Measurements from ENCODE around the gene PARD3B. TPM values are rescaled to one million over a fixed set of nuclear protein-coding genes. Genes with fewer than 3 reads are reported as not detected.

PARD3B gene
- total RNA-seq, 1 experiment from 2014 or later, result 3.9 TPM

- DNase-seq (no peak), ATAC-seq (no peak)
- Histone ChIP-seq H3K79me2 (ENCODE audit: low read length) (no peaks in the 10 kb centered on the region), H3K9ac (ENCODE audit: low read length) (no peak overlapping the region), H3F3A (ENCODE audit: low read length, unreplicated experiment) (no peaks in the 10 kb centered on the region), H3K36me3 (ENCODE audit: low read depth, low read length) (no peaks in the 10 kb centered on the region), H2AFZ (ENCODE audit: low read length) (no peak overlapping the region), H3K9me2 (replicated peaks; ENCODE audit: low read length) (no peaks in the 10 kb centered on the region), H3K27me3 (ENCODE audit: low read length) (no peaks in the 10 kb centered on the region), H3K4me1 (ENCODE audit: insufficient read depth, low read length) (no peaks in the 10 kb centered on the region), H3K4me2 (ENCODE audit: low read length) (no peak overlapping the region), H3K27ac (ENCODE audit: low read length) (no peak overlapping the region), H3K9me3 (ENCODE audit: low read length) (no peaks in the 10 kb centered on the region), H4K20me1 (ENCODE audit: low read length) (no peaks in the 10 kb centered on the region), H3K4me3 (ENCODE audit: low read length) (no peak overlapping the region)
- ChIA-PET POLR2A (ENCODE audit: unreplicated experiment) (no interaction called here), CTCF (no interaction called here)
- intact Hi-C loops (cut with micrococcal nuclease), result no loop called here
- BruUV-seq (replicated peaks), result no TSS peak
- TF ChIP-seq EZH2phosphoT487 (IDR thresholded peaks at IDR 0.05; ENCODE audit: borderline replicate concordance, low read length) (no peak), EZH2 (IDR thresholded peaks at IDR 0.05; ENCODE audit: low read length, unreplicated experiment) (no peak)
- TF ChIP-seq, protein P1, sequence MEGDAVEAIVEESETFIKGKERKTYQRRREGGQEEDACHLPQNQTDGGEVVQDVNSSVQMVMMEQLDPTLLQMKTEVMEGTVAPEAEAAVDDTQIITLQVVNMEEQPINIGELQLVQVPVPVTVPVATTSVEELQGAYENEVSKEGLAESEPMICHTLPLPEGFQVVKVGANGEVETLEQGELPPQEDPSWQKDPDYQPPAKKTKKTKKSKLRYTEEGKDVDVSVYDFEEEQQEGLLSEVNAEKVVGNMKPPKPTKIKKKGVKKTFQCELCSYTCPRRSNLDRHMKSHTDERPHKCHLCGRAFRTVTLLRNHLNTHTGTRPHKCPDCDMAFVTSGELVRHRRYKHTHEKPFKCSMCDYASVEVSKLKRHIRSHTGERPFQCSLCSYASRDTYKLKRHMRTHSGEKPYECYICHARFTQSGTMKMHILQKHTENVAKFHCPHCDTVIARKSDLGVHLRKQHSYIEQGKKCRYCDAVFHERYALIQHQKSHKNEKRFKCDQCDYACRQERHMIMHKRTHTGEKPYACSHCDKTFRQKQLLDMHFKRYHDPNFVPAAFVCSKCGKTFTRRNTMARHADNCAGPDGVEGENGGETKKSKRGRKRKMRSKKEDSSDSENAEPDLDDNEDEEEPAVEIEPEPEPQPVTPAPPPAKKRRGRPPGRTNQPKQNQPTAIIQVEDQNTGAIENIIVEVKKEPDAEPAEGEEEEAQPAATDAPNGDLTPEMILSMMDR (conservative IDR thresholded peaks at IDR 0.05; ENCODE audit: low read depth, low read length), result no peak
These were observed 375.5 kb downstream of the PARD3B start for GRCh38 chr2:204920776-204921175.

- no peaks in the 10 kb centered on the region for H3K27me3 ChIP-seq (ENCODE audit: low read length)
- BruUV-seq (replicated peaks), result no TSS peak
- H3K4me1 ChIP-seq (ENCODE audit: insufficient read depth, low read length), result no peaks in the 10 kb centered on the region
- no peak for TF ChIP-seq EZH2phosphoT487 (IDR thresholded peaks at IDR 0.05; ENCODE audit: borderline replicate concordance, low read length)
- TF ChIP-seq, protein P1 (conservative IDR thresholded peaks at IDR 0.05; ENCODE audit: low read depth, low read length), result no peak
- no peak for TF ChIP-seq EZH2 (IDR thresholded peaks at IDR 0.05; ENCODE audit: low read length, unreplicated experiment)
- CTCF ChIA-PET, result no interaction called here
- no peak for ATAC-seq
- intact Hi-C loops (cut with micrococcal nuclease), result no loop called here
- H3K9ac ChIP-seq (ENCODE audit: low read length), result no peak overlapping the region
- no peaks in the 10 kb centered on the region for H3K36me3 ChIP-seq (ENCODE audit: low read depth, low read length)
- H4K20me1 ChIP-seq (ENCODE audit: low read length), result no peaks in the 10 kb centered on the region
- no peaks in the 10 kb centered on the region for H3K9me2 ChIP-seq (replicated peaks; ENCODE audit: low read length)
- no peaks in the 10 kb centered on the region for H3F3A ChIP-seq (ENCODE audit: low read length, unreplicated experiment)
- POLR2A ChIA-PET (ENCODE audit: unreplicated experiment), result no interaction called here
- H3K27ac ChIP-seq (ENCODE audit: low read length), result no peak overlapping the region
- no peak for DNase-seq
- H2AFZ ChIP-seq (ENCODE audit: low read length), result no peak overlapping the region
- no peaks in the 10 kb centered on the region for H3K79me2 ChIP-seq (ENCODE audit: low read length)
- H3K4me2 ChIP-seq (ENCODE audit: low read length), result no peak overlapping the region
- no peak overlapping the region for H3K4me3 ChIP-seq (ENCODE audit: low read length)
- no peaks in the 10 kb centered on the region for H3K9me3 ChIP-seq (ENCODE audit: low read length)
These were observed 378.7 kb downstream of the PARD3B start for GRCh38 chr2:204923957-204924356.

DNA sequence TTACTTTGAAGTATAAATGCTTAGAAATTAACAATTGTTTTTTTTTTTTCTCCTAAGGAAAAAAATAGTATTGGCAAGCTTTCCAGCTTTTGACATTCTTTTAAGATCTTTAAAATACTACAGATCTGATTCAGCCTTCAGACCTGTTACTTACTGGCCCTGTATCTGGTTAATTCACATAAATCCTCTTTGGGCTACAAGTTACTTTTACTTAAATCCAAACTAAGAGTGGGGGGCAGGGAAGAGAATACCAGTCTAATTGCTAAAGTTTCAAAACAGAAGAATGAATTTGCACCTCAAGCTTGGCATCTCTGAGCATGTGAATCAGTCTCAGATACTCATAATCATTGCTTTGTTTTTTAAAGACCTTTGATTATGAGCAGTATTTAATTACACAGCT lies 386.3 kb downstream of the PARD3B start:
- TF ChIP-seq EZH2phosphoT487 (IDR thresholded peaks at IDR 0.05; ENCODE audit: borderline replicate concordance, low read length), result no peak
- TF ChIP-seq EZH2 (IDR thresholded peaks at IDR 0.05; ENCODE audit: low read length, unreplicated experiment), result no peak
- no peaks in the 10 kb centered on the region for H3K79me2 ChIP-seq (ENCODE audit: low read length)
- H3K4me2 ChIP-seq (ENCODE audit: low read length), result no peak overlapping the region
- no peaks in the 10 kb centered on the region for H3K9me3 ChIP-seq (ENCODE audit: low read length)
- CTCF ChIA-PET, result no interaction called here
- no peak for ATAC-seq
- BruUV-seq (replicated peaks), result no TSS peak
- DNase-seq, result no peak
- POLR2A ChIA-PET (ENCODE audit: unreplicated experiment), result no interaction called here
- intact Hi-C loops (cut with micrococcal nuclease), result no loop called here
- no peaks in the 10 kb centered on the region for H3K4me1 ChIP-seq (ENCODE audit: insufficient read depth, low read length)
- H3K9ac ChIP-seq (ENCODE audit: low read length), result no peak overlapping the region
- no peak overlapping the region for H3K27ac ChIP-seq (ENCODE audit: low read length)
- H3K9me2 ChIP-seq (replicated peaks; ENCODE audit: low read length), result no peaks in the 10 kb centered on the region
- no peaks in the 10 kb centered on the region for H3K27me3 ChIP-seq (ENCODE audit: low read length)
- no peak overlapping the region for H2AFZ ChIP-seq (ENCODE audit: low read length)
- no peaks in the 10 kb centered on the region for H3K36me3 ChIP-seq (ENCODE audit: low read depth, low read length)
- H4K20me1 ChIP-seq (ENCODE audit: low read length), result no peaks in the 10 kb centered on the region
- H3K4me3 ChIP-seq (ENCODE audit: low read length), result no peak overlapping the region
- H3F3A ChIP-seq (ENCODE audit: low read length, unreplicated experiment), result no peaks in the 10 kb centered on the region

Measured in PC-3 (cell line).